Activated naive CD4-positive, alpha-beta T cell (primary cell): Measurements from ENCODE around the gene PROZ.
"Not testable (repeated sequence)": the region's sequence is repeated elsewhere in the genome, so short reads cannot be mapped to it uniquely, and the experiment has no call there.

Experiments used
- DNase-seq, 4 experiments: peaks; one replicate each; lab custom pipeline; 2025; lab: John Stamatoyannopoulos, UW

The PROZ gene

GRCh38 chr13:113157929-113158747 lies at the start of gene PROZ:
TSS of gene PROZ (plus strand) at chr13:113158648. CDS start at chr13:113158661, 13 bp downstream.
- no peak for DNase-seq

GRCh38 chr13:113109151-113110047 lies 49.0 kb upstream of the PROZ start:
- DNase-seq = no peak

GRCh38 chr13:113110048-113110851 lies 48.2 kb upstream of the PROZ start:
- peak in 1 of 4 experiments; percentile 12 for DNase-seq

GRCh38 chr13:113110852-113111315 lies 47.6 kb upstream of the PROZ start:
- no peak for DNase-seq

- not testable (repeated sequence) for DNase-seq
These were observed 46.6 kb upstream of the PROZ start for GRCh38 chr13:113111821-113112220.

- not testable (repeated sequence) for DNase-seq
These were observed 46.0 kb upstream of the PROZ start for GRCh38 chr13:113112475-113112874.

GRCh38 chr13:113112893-113113845 lies 45.3 kb upstream of the PROZ start:
- no peak for DNase-seq

GRCh38 chr13:113113846-113114271 lies 44.6 kb upstream of the PROZ start:
- no peak for DNase-seq

GRCh38 chr13:113114511-113115362 lies 43.7 kb upstream of the PROZ start:
- no peak for DNase-seq

GRCh38 chr13:113115363-113116205 lies 42.9 kb upstream of the PROZ start:
- DNase-seq = no peak

- DNase-seq = no peak
These were observed 42.1 kb upstream of the PROZ start for GRCh38 chr13:113116206-113116800.

GRCh38 chr13:113116871-113117271 lies 41.6 kb upstream of the PROZ start:
- DNase-seq = no peak

- no peak for DNase-seq
These were observed 41.0 kb upstream of the PROZ start for GRCh38 chr13:113117335-113117872.

GRCh38 chr13:113117911-113118260 lies 40.6 kb upstream of the PROZ start:
- no peak for DNase-seq

GRCh38 chr13:113118261-113119021 lies 40.0 kb upstream of the PROZ start:
- no peak for DNase-seq

- no peak for DNase-seq
These were observed 39.2 kb upstream of the PROZ start for GRCh38 chr13:113119166-113119821.

GRCh38 chr13:113119822-113120189 lies 38.6 kb upstream of the PROZ start:
- no peak for DNase-seq
